VCaP (cell line): ENCODE data around the gene UBE2QL1.

ENCODE experiments used
- H3K27ac ChIP-seq: fragments of 450-650 bp; 2 replicates; pipeline ENCODE4 v1.5.1; 2017
- CTCF ChIP-seq: fragments of 450-650 bp; conservative IDR thresholded peaks from 2 replicates; pipeline ENCODE4 v1.5.1; 2017; ENCODE audit warnings: mild to moderate bottlenecking, moderate library complexity

The UBE2QL1 gene

GRCh38 chr5:6431214-6432195, 17.2 kb upstream of the UBE2QL1 start:
- no peak overlapping the region for H3K27ac ChIP-seq
- TF ChIP-seq CTCF = no peak

- TF ChIP-seq CTCF = no peak
- H3K27ac ChIP-seq = no peak overlapping the region
Observed at GRCh38 chr5:6432206-6432605, 16.5 kb upstream of the UBE2QL1 start.

GRCh38 chr5:6434731-6435130, 13.9 kb upstream of the UBE2QL1 start:
- TF ChIP-seq CTCF = no peak
- H3K27ac ChIP-seq = no peak overlapping the region

- no peak overlapping the region for H3K27ac ChIP-seq
- TF ChIP-seq CTCF = peak; percentile 48; the same call in 1 of the 2 replicates
Observed at GRCh38 chr5:6435356-6435755, 13.3 kb upstream of the UBE2QL1 start.

GRCh38 chr5:6436715-6437331, 11.8 kb upstream of the UBE2QL1 start:
- no peak overlapping the region for H3K27ac ChIP-seq
- TF ChIP-seq CTCF = no peak

GRCh38 chr5:6439588-6440550, 8.8 kb upstream of the UBE2QL1 start:
- no peak for TF ChIP-seq CTCF
- H3K27ac ChIP-seq = no peak overlapping the region
